Measurements from ENCODE around the gene SRGN.

SRGN gene

DNA sequence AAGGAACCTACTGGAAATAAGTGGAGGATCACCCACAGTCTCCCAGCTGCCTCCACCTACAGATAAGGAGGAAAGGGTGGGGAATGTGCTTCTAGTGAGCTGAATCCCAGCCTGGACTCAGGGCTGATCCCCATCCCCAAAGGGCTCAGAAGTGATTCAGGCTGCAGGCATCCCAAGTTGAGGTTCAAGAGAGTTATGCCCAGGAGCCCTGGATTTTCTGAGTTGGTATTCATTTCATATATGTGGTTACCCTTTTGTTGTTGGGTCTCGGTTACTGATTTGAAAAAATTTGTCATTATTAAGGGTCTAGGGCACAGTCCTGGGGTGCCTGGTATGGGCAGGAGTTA lies 30.0 kb upstream of the SRGN start:
- DNase-seq (ENCODE audit: low read depth in 1 of 2, low spot score in 1 of 2): no peak
- H3K4me3 ChIP-seq (replicated peaks; ENCODE audit: insufficient read depth, low read length): peak overlapping the region; percentile 34
- no peaks in the 10 kb centered on the region for H3K27me3 ChIP-seq (ENCODE audit: insufficient read depth, poor library complexity, severe bottlenecking)
- H3K27ac ChIP-seq (replicated peaks): peak overlapping the region; percentile 97
- TF ChIP-seq POLR2AphosphoS5 (IDR thresholded peaks at IDR 0.05; ENCODE audit: low read depth) (peak; percentile 61), SPI1 (IDR thresholded peaks at IDR 0.05; ENCODE audit: borderline replicate concordance, low read depth) (no peak)

DNA sequence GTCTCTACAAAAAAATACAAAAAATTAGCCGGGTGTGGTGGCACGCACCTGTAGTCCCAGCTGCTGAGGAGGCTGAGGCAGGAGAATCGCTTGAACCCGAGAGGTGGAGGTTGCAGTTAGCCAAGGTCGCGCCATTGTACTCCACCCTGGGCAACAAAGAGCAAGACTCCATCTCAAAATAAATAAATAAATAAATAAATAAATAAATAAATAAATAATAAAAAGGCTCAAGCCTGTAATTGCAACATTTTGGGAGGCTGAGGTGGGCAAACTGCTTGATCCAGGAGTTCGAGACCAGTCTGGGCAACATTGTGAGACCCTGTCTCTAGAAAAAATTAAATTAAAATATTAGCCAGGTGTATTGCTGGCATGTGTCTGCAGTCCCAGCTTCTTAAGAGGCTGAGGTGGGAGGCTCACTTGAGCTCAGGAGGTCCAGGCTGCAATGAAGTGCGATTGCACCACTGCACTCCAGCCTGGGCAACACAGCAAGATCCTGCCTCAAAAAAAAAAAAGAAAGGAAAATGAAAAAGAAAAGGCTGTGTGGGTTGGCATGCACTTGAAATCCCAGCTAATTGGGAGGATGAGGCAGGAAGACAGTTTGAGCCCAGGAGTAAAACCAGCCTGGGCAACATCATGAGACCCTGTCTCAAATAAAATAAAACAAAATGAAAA lies 27.6 kb upstream of the SRGN start:
- Histone ChIP-seq H3K27ac (replicated peaks) (peak overlapping the region; percentile 97), H3K27me3 (ENCODE audit: insufficient read depth, poor library complexity, severe bottlenecking) (no peaks in the 10 kb centered on the region), H3K4me3 (replicated peaks; ENCODE audit: insufficient read depth, low read length) (no peak overlapping the region)
- TF ChIP-seq, protein P1, sequence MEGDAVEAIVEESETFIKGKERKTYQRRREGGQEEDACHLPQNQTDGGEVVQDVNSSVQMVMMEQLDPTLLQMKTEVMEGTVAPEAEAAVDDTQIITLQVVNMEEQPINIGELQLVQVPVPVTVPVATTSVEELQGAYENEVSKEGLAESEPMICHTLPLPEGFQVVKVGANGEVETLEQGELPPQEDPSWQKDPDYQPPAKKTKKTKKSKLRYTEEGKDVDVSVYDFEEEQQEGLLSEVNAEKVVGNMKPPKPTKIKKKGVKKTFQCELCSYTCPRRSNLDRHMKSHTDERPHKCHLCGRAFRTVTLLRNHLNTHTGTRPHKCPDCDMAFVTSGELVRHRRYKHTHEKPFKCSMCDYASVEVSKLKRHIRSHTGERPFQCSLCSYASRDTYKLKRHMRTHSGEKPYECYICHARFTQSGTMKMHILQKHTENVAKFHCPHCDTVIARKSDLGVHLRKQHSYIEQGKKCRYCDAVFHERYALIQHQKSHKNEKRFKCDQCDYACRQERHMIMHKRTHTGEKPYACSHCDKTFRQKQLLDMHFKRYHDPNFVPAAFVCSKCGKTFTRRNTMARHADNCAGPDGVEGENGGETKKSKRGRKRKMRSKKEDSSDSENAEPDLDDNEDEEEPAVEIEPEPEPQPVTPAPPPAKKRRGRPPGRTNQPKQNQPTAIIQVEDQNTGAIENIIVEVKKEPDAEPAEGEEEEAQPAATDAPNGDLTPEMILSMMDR (IDR thresholded peaks at IDR 0.05; ENCODE audit: insufficient read depth, low read length): no peak
- TF ChIP-seq SPI1 (IDR thresholded peaks at IDR 0.05; ENCODE audit: borderline replicate concordance, low read depth) (no peak), GABPA (IDR thresholded peaks at IDR 0.05; ENCODE audit: low read depth) (no peak), POLR2AphosphoS5 (IDR thresholded peaks at IDR 0.05; ENCODE audit: low read depth) (no peak)
- TF ChIP-seq, protein P2, sequence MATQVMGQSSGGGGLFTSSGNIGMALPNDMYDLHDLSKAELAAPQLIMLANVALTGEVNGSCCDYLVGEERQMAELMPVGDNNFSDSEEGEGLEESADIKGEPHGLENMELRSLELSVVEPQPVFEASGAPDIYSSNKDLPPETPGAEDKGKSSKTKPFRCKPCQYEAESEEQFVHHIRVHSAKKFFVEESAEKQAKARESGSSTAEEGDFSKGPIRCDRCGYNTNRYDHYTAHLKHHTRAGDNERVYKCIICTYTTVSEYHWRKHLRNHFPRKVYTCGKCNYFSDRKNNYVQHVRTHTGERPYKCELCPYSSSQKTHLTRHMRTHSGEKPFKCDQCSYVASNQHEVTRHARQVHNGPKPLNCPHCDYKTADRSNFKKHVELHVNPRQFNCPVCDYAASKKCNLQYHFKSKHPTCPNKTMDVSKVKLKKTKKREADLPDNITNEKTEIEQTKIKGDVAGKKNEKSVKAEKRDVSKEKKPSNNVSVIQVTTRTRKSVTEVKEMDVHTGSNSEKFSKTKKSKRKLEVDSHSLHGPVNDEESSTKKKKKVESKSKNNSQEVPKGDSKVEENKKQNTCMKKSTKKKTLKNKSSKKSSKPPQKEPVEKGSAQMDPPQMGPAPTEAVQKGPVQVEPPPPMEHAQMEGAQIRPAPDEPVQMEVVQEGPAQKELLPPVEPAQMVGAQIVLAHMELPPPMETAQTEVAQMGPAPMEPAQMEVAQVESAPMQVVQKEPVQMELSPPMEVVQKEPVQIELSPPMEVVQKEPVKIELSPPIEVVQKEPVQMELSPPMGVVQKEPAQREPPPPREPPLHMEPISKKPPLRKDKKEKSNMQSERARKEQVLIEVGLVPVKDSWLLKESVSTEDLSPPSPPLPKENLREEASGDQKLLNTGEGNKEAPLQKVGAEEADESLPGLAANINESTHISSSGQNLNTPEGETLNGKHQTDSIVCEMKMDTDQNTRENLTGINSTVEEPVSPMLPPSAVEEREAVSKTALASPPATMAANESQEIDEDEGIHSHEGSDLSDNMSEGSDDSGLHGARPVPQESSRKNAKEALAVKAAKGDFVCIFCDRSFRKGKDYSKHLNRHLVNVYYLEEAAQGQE (IDR thresholded peaks at IDR 0.05; ENCODE audit: insufficient replicate concordance, low read depth): no peak
- no peak for DNase-seq (ENCODE audit: low read depth in 1 of 2, low spot score in 1 of 2)

DNA sequence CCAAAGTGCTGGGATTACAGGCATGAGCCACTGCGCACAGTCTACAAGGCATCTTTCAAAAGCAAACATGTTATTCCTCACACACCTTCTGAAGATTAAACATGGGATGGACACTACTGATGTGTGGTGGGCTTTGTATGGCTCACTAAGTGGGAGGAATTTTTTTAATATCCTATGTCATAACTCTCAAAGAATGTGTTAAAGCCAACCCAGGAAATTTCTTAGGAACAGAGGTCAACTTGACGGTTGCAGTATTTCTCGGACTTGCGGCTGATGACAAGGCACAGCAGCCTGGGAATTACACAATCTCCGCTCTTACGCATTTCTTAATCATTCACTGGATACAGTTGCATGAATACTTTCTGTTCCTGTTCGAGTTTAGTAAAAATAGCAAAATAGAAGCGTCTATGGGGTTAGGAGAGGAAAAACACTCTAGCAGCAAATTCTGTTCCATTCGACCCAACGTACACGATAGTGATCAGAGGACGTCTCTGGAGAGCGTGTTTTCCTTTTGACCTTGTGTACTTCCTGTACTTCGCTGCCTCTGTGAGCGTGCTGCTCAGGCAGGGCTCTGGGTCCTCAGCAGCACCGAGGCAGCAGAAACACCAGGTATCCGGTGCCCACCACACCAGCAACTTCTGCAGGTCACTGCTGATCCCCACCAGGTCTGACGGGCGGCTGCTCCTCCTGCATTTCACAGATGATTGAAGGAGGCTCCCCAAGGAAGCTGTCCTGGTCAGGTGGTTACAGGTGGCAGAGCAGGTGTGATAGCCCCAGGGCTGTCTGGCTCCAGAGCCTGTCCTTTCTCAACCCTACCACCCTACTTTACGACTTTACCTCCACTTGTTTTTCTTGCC lies 26.4 kb upstream of the SRGN start:
- TF ChIP-seq POLR2AphosphoS5 (IDR thresholded peaks at IDR 0.05; ENCODE audit: low read depth): peak; percentile 90
- TF ChIP-seq GABPA (IDR thresholded peaks at IDR 0.05; ENCODE audit: low read depth): no peak
- TF ChIP-seq, protein P1 (IDR thresholded peaks at IDR 0.05; ENCODE audit: insufficient read depth, low read length): no peak
- TF ChIP-seq, protein P2 (IDR thresholded peaks at IDR 0.05; ENCODE audit: insufficient replicate concordance, low read depth): peak; percentile 51
- TF ChIP-seq SPI1 (IDR thresholded peaks at IDR 0.05; ENCODE audit: borderline replicate concordance, low read depth): peak; percentile 14; the same call in 1 of the 2 replicates
- Histone ChIP-seq H3K4me3 (replicated peaks; ENCODE audit: insufficient read depth, low read length) (peak overlapping the region; percentile 12; the same call in 1 of the 2 replicates), H3K27me3 (ENCODE audit: insufficient read depth, poor library complexity, severe bottlenecking) (no peaks in the 10 kb centered on the region), H3K27ac (replicated peaks) (peak overlapping the region; percentile 97)
- peak; percentile 92 to 100 for DNase-seq (ENCODE audit: low read depth in 1 of 2, low spot score in 1 of 2)

DNA sequence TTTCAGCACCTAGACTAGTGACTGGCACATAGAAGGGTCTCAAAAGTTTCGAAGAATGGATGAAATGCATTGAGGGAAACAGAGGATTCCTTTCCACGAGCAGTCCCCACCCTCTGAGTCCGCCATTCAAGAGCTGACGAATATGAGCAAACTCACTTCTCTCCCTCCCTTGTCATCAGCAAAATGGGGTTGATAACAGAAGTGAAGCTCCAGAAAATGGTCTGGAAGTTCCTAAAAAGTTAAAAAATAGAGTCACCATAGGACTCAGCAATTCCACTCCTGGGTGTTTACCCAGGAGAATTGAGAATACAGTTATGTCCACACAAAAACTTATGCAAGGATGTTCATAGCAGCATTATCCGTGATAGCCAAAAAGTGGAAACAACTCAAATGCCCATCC lies 25.0 kb upstream of the SRGN start:
- TF ChIP-seq, protein P2 (IDR thresholded peaks at IDR 0.05; ENCODE audit: insufficient replicate concordance, low read depth): no peak
- no peak overlapping the region for H3K4me3 ChIP-seq (replicated peaks; ENCODE audit: insufficient read depth, low read length)
- peak overlapping the region; percentile 97 for H3K27ac ChIP-seq (replicated peaks)
- DNase-seq (ENCODE audit: low read depth in 1 of 2, low spot score in 1 of 2): no peak
- H3K27me3 ChIP-seq (ENCODE audit: insufficient read depth, poor library complexity, severe bottlenecking): no peaks in the 10 kb centered on the region

All from HL-60 (cell line).